Measurements from ENCODE around the gene LPP. TPM values are rescaled to one million over a fixed set of nuclear protein-coding genes. Genes with fewer than 3 reads are reported as not detected.
A peak's percentile ranks its signal among the peaks of the same experiment; 100 is the strongest.

Gene LPP
- total RNA-seq, 1 experiment from 2014 or later, result 18.1 TPM

GRCh38 chr3:188169830-188170455 lies 16.0 kb downstream of the LPP start:
- DNase-seq (ENCODE audit: low read depth), result no peak

GRCh38 chr3:188170461-188171459 lies 16.8 kb downstream of the LPP start:
- DNase-seq (ENCODE audit: low read depth), result no peak

GRCh38 chr3:188171682-188172467 lies 17.9 kb downstream of the LPP start:
- DNase-seq (ENCODE audit: low read depth), result no peak

GRCh38 chr3:188174317-188175044 lies 20.5 kb downstream of the LPP start:
- no peak for DNase-seq (ENCODE audit: low read depth)

GRCh38 chr3:188176476-188176875 lies 22.5 kb downstream of the LPP start:
- no peak for DNase-seq (ENCODE audit: low read depth)

- no peak for DNase-seq (ENCODE audit: low read depth)
Measured at GRCh38 chr3:188176884-188177283, 22.9 kb downstream of the LPP start.

- no peak for DNase-seq (ENCODE audit: low read depth)
Measured at GRCh38 chr3:188177721-188178120, 23.8 kb downstream of the LPP start.

GRCh38 chr3:188178293-188178936 lies 24.5 kb downstream of the LPP start:
- DNase-seq (ENCODE audit: low read depth), result no peak

GRCh38 chr3:188179006-188179966 lies 25.3 kb downstream of the LPP start:
- DNase-seq (ENCODE audit: low read depth), result no peak

- no peak for DNase-seq (ENCODE audit: low read depth)
Measured at GRCh38 chr3:188180114-188180513, 26.2 kb downstream of the LPP start.

- DNase-seq (ENCODE audit: low read depth), result no peak
Measured at GRCh38 chr3:188183452-188183851, 29.5 kb downstream of the LPP start.

- DNase-seq (ENCODE audit: low read depth), result no peak
Measured at GRCh38 chr3:188184160-188184559, 30.2 kb downstream of the LPP start.

GRCh38 chr3:188184649-188185048 lies 30.7 kb downstream of the LPP start:
- DNase-seq (ENCODE audit: low read depth), result no peak

- DNase-seq (ENCODE audit: low read depth), result no peak
Measured at GRCh38 chr3:188185717-188186251, 31.8 kb downstream of the LPP start.

GRCh38 chr3:188187053-188187452 lies 33.1 kb downstream of the LPP start:
- DNase-seq (ENCODE audit: low read depth), result no peak

- no peak for DNase-seq (ENCODE audit: low read depth)
Measured at GRCh38 chr3:188188911-188189310, 35.0 kb downstream of the LPP start.

GRCh38 chr3:188191460-188191859 lies 37.5 kb downstream of the LPP start:
- DNase-seq (ENCODE audit: low read depth), result no peak

GRCh38 chr3:188192034-188192433 lies 38.1 kb downstream of the LPP start:
- no peak for DNase-seq (ENCODE audit: low read depth)

- peak; percentile 71 for DNase-seq (ENCODE audit: low read depth)
Measured at GRCh38 chr3:188194332-188194731, 40.4 kb downstream of the LPP start.
